HCT116 (cell line): Measurements from ENCODE around the gene ST6GALNAC5. TPM values are rescaled to one million over a fixed set of nuclear protein-coding genes. Genes with fewer than 3 reads are reported as not detected.

ENCODE experiments used
- ATAC-seq: fragments of 200-7000 bp; cut with Tn5 transposase; 2 replicates; pipeline ENCODE4 v1.9.1; 2020; ENCODE audit warnings: mild to moderate bottlenecking, moderate library complexity
- BruUV-seq: library from RNA; stranded (reverse); fragments of 400-500 nt; replicated peaks from 2 replicates; lab custom pipeline; 2021; lab: Mats Ljungman, UMichigan
- CTCF ChIA-PET: fragments of 300-600 bp; sonication (Branson Sonifier 250); formaldehyde crosslinking; loops from one replicate; lab custom pipeline; 2021; ENCODE audit warnings: antibody characterized with exemption; lab: Charles Lee
- POLR2A ChIA-PET: fragments of 300-600, 350-600 bp; sonication (Branson Sonifier 250); formaldehyde crosslinking; loops from one replicate; lab custom pipeline; 2021; ENCODE audit warnings: antibody characterized with exemption; lab: Charles Lee
- RAD21 ChIA-PET, 2 experiments: fragments of 300-600 bp; sonication (Branson Sonifier 250); formaldehyde crosslinking; loops; one replicate each; lab custom pipeline; 2023; ENCODE audit warnings: low total read pairs in 2 of 2; ENCODE audit not compliant: uncharacterized antibody in 2 of 2, unreplicated experiment in 2 of 2, low non-redundant PET in 1 of 2; lab: Charles Lee
- DNase-seq: peaks from one replicate; pipeline ENCODE4 v3.0.0-alpha.2; 2010; ENCODE audit warnings: low read depth, low spot score
- H2AFZ ChIP-seq: fragments of 200-600 bp; shearing (Covaris generic), sonication (generic); 2 replicates; pipeline ENCODE4 v1.6.1; 2017; ENCODE audit warnings: low read depth, mixed run types, mixed read lengths, antibody characterized with exemption, low read length; ENCODE audit not compliant: poor library complexity, severe bottlenecking
- H3K27ac ChIP-seq: 2 replicates; pipeline ENCODE4 v1.5.1; 2012; ENCODE audit warnings: low read depth, low read length
- H3K27me3 ChIP-seq: fragments of 200-600 bp; sonication (generic); 2 replicates; pipeline ENCODE4 v1.6.1; 2016; ENCODE audit warnings: mixed run types, low read length, mixed read lengths; ENCODE audit not compliant: insufficient read depth
- H3K36me3 ChIP-seq, 2 experiments: fragments of 200-500 bp in 1 of 2; fragments of 200-600 bp in 1 of 2; sonication (Bioruptor generic) in 1 of 2; sonication (generic) in 1 of 2; 2 replicates each; pipeline versions ENCODE4 v1.5.1 to v1.6.1; 2014 to 2016; ENCODE audit warnings: low read length in 2 of 2, inconsistent platforms in 1 of 2, mixed read lengths in 1 of 2, mixed run types in 1 of 2; ENCODE audit not compliant: insufficient read depth in 2 of 2, control insufficient read depth in 1 of 2
- H3K4me1 ChIP-seq, 2 experiments: fragments of 200-600 bp in 1 of 2; sonication (generic) in 1 of 2; 2 replicates each; pipeline versions ENCODE4 v1.5.1 to v1.6.1; 2012 to 2017; ENCODE audit warnings: low read length in 2 of 2, inconsistent platforms in 1 of 2, mild to moderate bottlenecking in 1 of 2, mixed read lengths in 1 of 2, mixed run types in 1 of 2, moderate library complexity in 1 of 2; ENCODE audit not compliant: insufficient read depth in 2 of 2, control insufficient read depth in 1 of 2
- H3K4me2 ChIP-seq: fragments of 200-600 bp; sonication (generic); 2 replicates; pipeline ENCODE4 v1.6.1; 2017; ENCODE audit warnings: mixed run types, low read length, mixed read lengths
- H3K4me3 ChIP-seq, 2 experiments: fragments of 200-600 bp in 1 of 2; sonication (generic) in 1 of 2; replicated peaks in 1 of 2; 2 replicates each; pipeline ENCODE4 v1.5.1; 2011 to 2016; ENCODE audit warnings: low read length in 2 of 2, control low read depth in 1 of 2, low read depth in 1 of 2, mild to moderate bottlenecking in 1 of 2, mixed read lengths in 1 of 2, mixed run types in 1 of 2
- H3K79me2 ChIP-seq: fragments of 200-600 bp; sonication (generic); 2 replicates; pipeline ENCODE4 v1.6.1; 2017; ENCODE audit warnings: mild to moderate bottlenecking, mixed run types, low read length, moderate library complexity, mixed read lengths; ENCODE audit not compliant: insufficient read depth
- H3K9ac ChIP-seq: fragments of 200-600 bp; sonication (generic); 2 replicates; pipeline ENCODE4 v1.6.1; 2016; ENCODE audit warnings: low read length, mixed read lengths
- H3K9me2 ChIP-seq: fragments of 200-600 bp; sonication (generic), shearing (Covaris generic); 2 replicates; pipeline ENCODE4 v1.6.1; 2017; ENCODE audit warnings: mixed run types, mild to moderate bottlenecking, moderate library complexity; ENCODE audit not compliant: insufficient read depth
- H3K9me3 ChIP-seq, 2 experiments: fragments of 200-500 bp in 1 of 2; fragments of 200-600 bp in 1 of 2; sonication (Bioruptor generic) in 1 of 2; sonication (generic) in 1 of 2; 2 replicates each; pipeline ENCODE4 v1.6.1; 2014 to 2017; ENCODE audit warnings: low read length in 2 of 2, mixed read lengths in 2 of 2, inconsistent platforms in 1 of 2, low read depth in 1 of 2, mild to moderate bottlenecking in 1 of 2, mixed run types in 1 of 2, moderate library complexity in 1 of 2; ENCODE audit not compliant: control insufficient read depth in 1 of 2, insufficient read depth in 1 of 2
- H4K20me1 ChIP-seq: fragments of 200-600 bp; sonication (generic), shearing (Covaris generic); 2 replicates; pipeline ENCODE4 v1.6.1; 2017; ENCODE audit warnings: mixed run types, mild to moderate bottlenecking, moderate library complexity; ENCODE audit not compliant: insufficient read depth
- CEBPB ChIP-seq: IDR thresholded peaks from 2 replicates; pipeline ENCODE4 v1.6.1; 2012; ENCODE audit warnings: low read depth
- FOSL1 ChIP-seq: IDR thresholded peaks from 2 replicates; pipeline ENCODE4 v1.6.1; 2012; ENCODE audit warnings: low read depth
- POLR2AphosphoS5 ChIP-seq: IDR thresholded peaks from 2 replicates; pipeline ENCODE4 v1.6.1; 2011; ENCODE audit warnings: mild to moderate bottlenecking, low read depth, low read length, moderate library complexity
- RAD21 ChIP-seq: IDR thresholded peaks from 2 replicates; pipeline ENCODE4 v1.6.1; 2012; ENCODE audit warnings: low read depth, mild to moderate bottlenecking
- intact Hi-C: fragments of 100-400 bp; cut with micrococcal nuclease; formaldehyde crosslinking; loops from 2 replicates; pipeline ENCODE4 v1.10.0; 2022
- total RNA-seq: library from RNA; stranded (reverse); gene quantifications from one replicate; pipeline ENCODE4 v1.2.1, GENCODE V29; 2021; ENCODE audit not compliant: unreplicated experiment
- TF ChIP-seq, protein P1 (sequence below): IDR thresholded peaks from 2 replicates; pipeline ENCODE4 v1.6.1; 2012
- TF ChIP-seq, protein P2 (sequence below): IDR thresholded peaks from 2 replicates; pipeline ENCODE4 v1.6.1; 2011; ENCODE audit warnings: mild to moderate bottlenecking, low read length, moderate library complexity; ENCODE audit not compliant: insufficient replicate concordance; ENCODE audit errors: extremely low read depth

Gene ST6GALNAC5
- total RNA-seq, 1 experiment from 2014 or later, result 1.2 TPM

DNA sequence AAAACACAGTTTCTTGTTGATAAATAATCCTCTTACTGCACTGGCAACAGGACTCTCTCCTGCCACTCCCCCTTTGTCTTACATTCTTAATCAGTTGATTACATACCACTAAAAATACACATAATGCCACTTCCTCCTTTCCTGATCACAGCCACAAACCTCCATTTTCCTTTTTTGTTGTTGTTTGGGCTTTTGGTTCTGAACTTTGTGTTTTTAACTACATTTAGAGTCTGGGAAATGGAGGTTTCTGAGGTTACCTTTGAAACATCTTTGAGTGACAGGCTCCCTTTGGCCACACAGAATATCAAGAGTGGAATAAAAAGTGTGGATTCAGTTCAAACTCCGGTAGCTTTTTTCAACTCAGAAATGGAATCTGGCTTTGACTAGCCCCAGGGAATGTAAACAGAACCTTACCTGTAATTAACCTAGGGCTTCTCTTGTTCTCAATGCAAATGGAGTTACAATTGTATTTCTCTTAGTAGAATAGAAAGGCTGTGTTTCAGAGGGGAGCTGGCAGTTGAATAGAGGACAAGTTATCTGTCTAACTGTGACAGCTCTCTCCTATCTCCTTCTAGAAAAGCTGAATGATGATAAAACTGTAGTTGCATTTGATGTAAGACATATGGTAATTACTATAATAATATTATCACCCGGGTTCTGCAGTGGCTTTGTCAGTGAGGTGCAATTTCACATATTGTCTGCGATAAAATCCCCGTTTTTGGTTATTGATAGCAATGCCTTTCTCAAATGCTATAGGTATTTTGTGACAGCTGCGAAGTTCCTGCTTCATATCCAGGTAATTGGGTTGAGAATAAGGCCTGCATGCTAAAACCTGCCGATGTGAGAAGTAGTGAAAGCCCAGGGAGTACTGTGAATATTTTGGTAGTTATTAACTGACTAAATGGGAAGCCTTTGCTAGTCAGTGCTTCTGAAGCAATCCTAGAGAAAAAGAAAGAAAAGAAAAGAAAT is 66.9 kb downstream of the ST6GALNAC5 start:
- Histone ChIP-seq H3K9ac (no peak overlapping the region), H4K20me1 (no peaks in the 10 kb centered on the region), H3K27ac (no peak overlapping the region), H3K79me2 (no peaks in the 10 kb centered on the region), H3K4me3 (no peak overlapping the region), H3K4me1 (peaks cover 0 to 3% of the 10 kb centered on the region in 2 experiments; a peak in 2 of 4 replicates), H3K4me2 (no peak overlapping the region), H3K36me3 (no peaks in the 10 kb centered on the region), H3K27me3 (no peaks in the 10 kb centered on the region), H3K9me3 (no peaks in the 10 kb centered on the region; a peak in 1 of 4 replicates), H3K9me2 (no peaks in the 10 kb centered on the region), H2AFZ (no peak overlapping the region)
- intact Hi-C loops, result no loop called here
- POLR2A ChIA-PET, result no interaction called here
- ATAC-seq (no peak), DNase-seq (no peak)
- CTCF ChIA-PET, result no interaction called here
- no TSS peak for BruUV-seq
- RAD21 ChIA-PET, result no interaction called here
- TF ChIP-seq CEBPB (no peak), FOSL1 (no peak), POLR2AphosphoS5 (no peak), RAD21 (no peak)
- TF ChIP-seq, protein P1, sequence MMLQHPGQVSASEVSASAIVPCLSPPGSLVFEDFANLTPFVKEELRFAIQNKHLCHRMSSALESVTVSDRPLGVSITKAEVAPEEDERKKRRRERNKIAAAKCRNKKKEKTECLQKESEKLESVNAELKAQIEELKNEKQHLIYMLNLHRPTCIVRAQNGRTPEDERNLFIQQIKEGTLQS, result no peak
- TF ChIP-seq, protein P2, sequence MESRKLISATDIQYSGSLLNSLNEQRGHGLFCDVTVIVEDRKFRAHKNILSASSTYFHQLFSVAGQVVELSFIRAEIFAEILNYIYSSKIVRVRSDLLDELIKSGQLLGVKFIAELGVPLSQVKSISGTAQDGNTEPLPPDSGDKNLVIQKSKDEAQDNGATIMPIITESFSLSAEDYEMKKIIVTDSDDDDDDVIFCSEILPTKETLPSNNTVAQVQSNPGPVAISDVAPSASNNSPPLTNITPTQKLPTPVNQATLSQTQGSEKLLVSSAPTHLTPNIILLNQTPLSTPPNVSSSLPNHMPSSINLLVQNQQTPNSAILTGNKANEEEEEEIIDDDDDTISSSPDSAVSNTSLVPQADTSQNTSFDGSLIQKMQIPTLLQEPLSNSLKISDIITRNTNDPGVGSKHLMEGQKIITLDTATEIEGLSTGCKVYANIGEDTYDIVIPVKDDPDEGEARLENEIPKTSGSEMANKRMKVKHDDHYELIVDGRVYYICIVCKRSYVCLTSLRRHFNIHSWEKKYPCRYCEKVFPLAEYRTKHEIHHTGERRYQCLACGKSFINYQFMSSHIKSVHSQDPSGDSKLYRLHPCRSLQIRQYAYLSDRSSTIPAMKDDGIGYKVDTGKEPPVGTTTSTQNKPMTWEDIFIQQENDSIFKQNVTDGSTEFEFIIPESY, result no peak
